Lung (tissue), 12 donors: ENCODE measurements around the gene MAP1LC3B2. TPM values are rescaled to one million over a fixed set of nuclear protein-coding genes. Genes with fewer than 3 reads are reported as not detected.

Experiments
- ATAC-seq: fragments of 200-7000 bp; cut with Tn5 transposase; one replicate; pipeline ENCODE4 v1.9.1; 2020; ENCODE audit warnings: moderate number of reproducible peaks; ENCODE audit not compliant: insufficient read depth, low FRiP score
- DNase-seq, 3 donors: peaks; one replicate each; pipeline ENCODE4 v3.0.0-alpha.2; 2013 to 2017
- H3K27ac ChIP-seq, 2 donors: one replicate each; pipeline ENCODE4 v1.5.1; 2013; ENCODE audit warnings: mild to moderate bottlenecking in 2 of 2, moderate library complexity in 2 of 2, control low read depth in 1 of 2, inconsistent platforms in 1 of 2, low read depth in 1 of 2, low read length in 1 of 2
- H3K27me3 ChIP-seq, 3 donors: one replicate each; pipeline ENCODE4 v1.5.1; 2013; ENCODE audit warnings: low read length in 2 of 3; ENCODE audit not compliant: control insufficient read depth in 3 of 3, insufficient read depth in 3 of 3
- H3K36me3 ChIP-seq, 4 donors: one replicate each; pipeline ENCODE4 v1.5.1; 2013; ENCODE audit warnings: low read length in 4 of 4, mild to moderate bottlenecking in 1 of 4, moderate library complexity in 1 of 4; ENCODE audit not compliant: control insufficient read depth in 4 of 4, insufficient read depth in 4 of 4
- H3K4me1 ChIP-seq, 5 donors: one replicate each; pipeline ENCODE4 v1.5.1; 2013; ENCODE audit warnings: low read length in 5 of 5, mild to moderate bottlenecking in 2 of 5, moderate library complexity in 1 of 5; ENCODE audit not compliant: control insufficient read depth in 5 of 5, insufficient read depth in 5 of 5
- H3K4me3 ChIP-seq: one replicate; pipeline ENCODE4 v1.5.1; 2013; ENCODE audit warnings: mild to moderate bottlenecking, control low read depth, moderate library complexity
- H3K9ac ChIP-seq, 2 donors: one replicate each; pipeline ENCODE4 v1.5.1; 2013; ENCODE audit warnings: low read length in 2 of 2, control low read depth in 1 of 2; ENCODE audit not compliant: insufficient read depth in 1 of 2
- H3K9me3 ChIP-seq, 4 donors: one replicate each; pipeline ENCODE4 v1.5.1; 2013; ENCODE audit warnings: low read length in 3 of 4, mild to moderate bottlenecking in 1 of 4, moderate library complexity in 1 of 4; ENCODE audit not compliant: control insufficient read depth in 4 of 4, insufficient read depth in 3 of 4
- CTCF ChIP-seq: IDR thresholded peaks from 2 replicates; pipeline ENCODE4 v1.5.1; 2012; ENCODE audit warnings: mild to moderate bottlenecking; ENCODE audit errors: control extremely low read depth, extremely low read depth
- WGBS, 2 donors: extraction: QIAGEN DNeasy Blood & Tissue Kit; methylation state at CpG; one replicate each; pipeline ENCODE4 v1.1.7; 2013; 5-methylcytosine and 5-hydroxymethylcytosine counted together
- polyA plus RNA-seq, 2 donors: library from polyadenylated mRNA; stranded (reverse); fragments of 200-250 nt; gene quantifications; one replicate each; pipeline ENCODE4 v1.2.1, GENCODE V29; 2013
- total RNA-seq, 2 donors: library from RNA; depleted of rRNA in 1 of 2; stranded (reverse); fragments of >200 nt in 1 of 2; gene quantifications; one replicate each; pipeline ENCODE4 v1.2.1, GENCODE V29; 2014 to 2021
- donor health status: control.
- donor health status: control.
- donor health status: Bipolar disorder and iron deficiency.
- donor health status: healthy.
- donor health status: DM: yes; HTN: yes; CAD: no.

Gene MAP1LC3B2
- total and polyA plus RNA-seq, 4 donors = 1.1 to 2.2 (median 2.0) TPM; not detected in 1

GRCh38 chr12:116541547-116542344 lies 17.4 kb upstream of the MAP1LC3B2 start:
- H3K27ac ChIP-seq = no peak overlapping the region
- TF ChIP-seq CTCF = no peak
- ATAC-seq (no peak), DNase-seq (no peak)
- H3K9ac ChIP-seq = no peak overlapping the region
- H3K4me3 ChIP-seq = no peak overlapping the region
- 91 to 98% methylated on average over 8 of the region's 8 CpGs for WGBS, 2 donors
- peaks cover 0 to 2% (median 0%) of the 10 kb centered on the region in 3 donors for H3K27me3 ChIP-seq
- H3K36me3 ChIP-seq = no peaks in the 10 kb centered on the region
- no peaks in the 10 kb centered on the region for H3K9me3 ChIP-seq
- H3K4me1 ChIP-seq = peaks cover 0 to 23% (median 7%) of the 10 kb centered on the region in 5 donors

GRCh38 chr12:116542345-116542956 lies 16.7 kb upstream of the MAP1LC3B2 start:
- H3K27ac ChIP-seq = no peak overlapping the region
- 65 to 73% methylated on average over 15 of the region's 15 CpGs for WGBS, 2 donors
- no peaks in the 10 kb centered on the region for H3K36me3 ChIP-seq
- DNase-seq (peak; percentile 51 to 62 (median 60)), ATAC-seq (no peak)
- no peak for TF ChIP-seq CTCF
- peaks cover 0 to 23% (median 7%) of the 10 kb centered on the region in 5 donors for H3K4me1 ChIP-seq
- H3K4me3 ChIP-seq = no peak overlapping the region
- no peaks in the 10 kb centered on the region for H3K9me3 ChIP-seq
- H3K27me3 ChIP-seq = peaks cover 0 to 2% (median 0%) of the 10 kb centered on the region in 3 donors
- no peak overlapping the region for H3K9ac ChIP-seq

DNA sequence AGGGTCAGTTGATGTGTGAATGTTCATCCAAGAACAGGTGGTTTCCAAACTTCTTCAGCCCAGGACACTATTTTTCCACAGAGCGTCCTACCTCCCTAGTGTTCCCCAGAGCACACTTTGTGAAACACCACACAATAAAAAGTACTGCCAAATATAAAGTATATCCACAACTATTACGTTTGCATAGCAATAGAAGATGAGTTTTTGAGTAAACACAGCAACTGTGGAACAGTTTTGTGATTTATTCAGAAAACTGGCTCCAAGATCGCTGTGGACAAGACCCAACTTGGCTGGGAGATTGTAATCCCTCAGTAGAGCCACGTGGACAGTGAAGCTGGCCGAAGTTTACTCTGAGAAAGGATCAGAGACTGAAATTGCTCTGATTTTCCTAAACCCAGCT lies 14.5 kb upstream of the MAP1LC3B2 start:
- peak overlapping the region in 1 of 2 donors; percentile 51 for H3K9ac ChIP-seq
- H3K36me3 ChIP-seq = no peaks in the 10 kb centered on the region
- H3K4me3 ChIP-seq = no peak overlapping the region
- H3K27ac ChIP-seq = no peak overlapping the region
- ATAC-seq (no peak), DNase-seq (peak; percentile 67 to 90 (median 80))
- 68 to 80% methylated on average over 5 of the region's 5 CpGs for WGBS, 2 donors
- no peaks in the 10 kb centered on the region for H3K9me3 ChIP-seq
- peaks cover 0 to 31% (median 8%) of the 10 kb centered on the region in 5 donors for H3K4me1 ChIP-seq
- TF ChIP-seq CTCF = no peak
- H3K27me3 ChIP-seq = peaks cover 0 to 2% (median 0%) of the 10 kb centered on the region in 3 donors
